Sigmoid colon (tissue), 4 donors: ENCODE measurements around the gene MROH7.

ENCODE experiments used
- EP300 ChIP-seq, 4 donors: sonication (generic); formaldehyde crosslinking; IDR thresholded peaks; one replicate each; pipeline ENCODE4 v1.6.1; 2017; ENCODE audit warnings: antibody characterized with exemption in 4 of 4
- POLR2A ChIP-seq, 2 donors: fragments of 450-650 bp; IDR thresholded peaks; one replicate each; pipeline ENCODE4 v1.6.1; 2016; ENCODE audit warnings: antibody characterized with exemption in 2 of 2, mild to moderate bottlenecking in 2 of 2, moderate library complexity in 2 of 2
- POLR2AphosphoS5 ChIP-seq, 4 donors: sonication (generic); formaldehyde crosslinking; IDR thresholded peaks; one replicate each; pipeline ENCODE4 v1.6.1; 2017; ENCODE audit warnings: antibody characterized with exemption in 4 of 4
- TF ChIP-seq, protein P1 (sequence below), 4 experiments: fragments of 450-650 bp in 3 of 4; fragments of 200-600 bp in 1 of 4; IDR thresholded peaks; one replicate each; pipeline ENCODE4 v1.5.1; 2016 to 2019; ENCODE audit warnings: antibody characterized with exemption in 4 of 4, mild to moderate bottlenecking in 3 of 4, moderate library complexity in 2 of 4

DNA sequence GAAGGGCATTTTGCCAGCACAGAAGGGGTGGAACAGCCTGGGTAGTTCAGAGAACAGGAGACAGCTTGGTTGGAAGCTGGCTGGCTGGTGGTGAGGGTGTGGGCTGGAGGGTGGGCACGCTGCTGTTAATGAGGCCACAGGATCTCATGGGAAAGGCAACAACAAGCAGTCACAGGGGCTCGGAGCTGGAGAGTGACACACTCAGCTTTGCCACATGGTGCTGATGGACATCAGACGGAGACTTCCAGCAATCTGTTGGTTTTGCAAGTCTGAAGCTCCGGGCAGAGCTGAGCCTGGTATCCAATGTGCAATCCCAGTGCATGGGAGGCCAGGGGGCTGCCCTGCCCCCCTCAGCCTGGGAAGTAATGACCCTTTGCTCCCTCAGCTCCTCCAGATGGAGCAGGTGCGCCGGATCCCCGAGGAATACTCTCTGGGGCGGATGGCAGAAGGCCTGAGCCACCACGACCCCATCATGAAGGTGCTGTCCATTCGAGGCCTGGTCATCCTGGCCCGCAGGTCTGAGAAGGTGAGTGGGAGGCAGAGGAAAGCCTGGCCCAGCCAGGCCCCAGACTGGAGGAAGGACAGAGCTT, 58.4 kb downstream of the MROH7 start:
- TF ChIP-seq POLR2AphosphoS5 (IDR thresholded peaks at IDR 0.05) (no peak), POLR2A (IDR thresholded peaks at IDR 0.05) (no peak), EP300 (IDR thresholded peaks at IDR 0.05) (no peak)
- TF ChIP-seq, protein P1, sequence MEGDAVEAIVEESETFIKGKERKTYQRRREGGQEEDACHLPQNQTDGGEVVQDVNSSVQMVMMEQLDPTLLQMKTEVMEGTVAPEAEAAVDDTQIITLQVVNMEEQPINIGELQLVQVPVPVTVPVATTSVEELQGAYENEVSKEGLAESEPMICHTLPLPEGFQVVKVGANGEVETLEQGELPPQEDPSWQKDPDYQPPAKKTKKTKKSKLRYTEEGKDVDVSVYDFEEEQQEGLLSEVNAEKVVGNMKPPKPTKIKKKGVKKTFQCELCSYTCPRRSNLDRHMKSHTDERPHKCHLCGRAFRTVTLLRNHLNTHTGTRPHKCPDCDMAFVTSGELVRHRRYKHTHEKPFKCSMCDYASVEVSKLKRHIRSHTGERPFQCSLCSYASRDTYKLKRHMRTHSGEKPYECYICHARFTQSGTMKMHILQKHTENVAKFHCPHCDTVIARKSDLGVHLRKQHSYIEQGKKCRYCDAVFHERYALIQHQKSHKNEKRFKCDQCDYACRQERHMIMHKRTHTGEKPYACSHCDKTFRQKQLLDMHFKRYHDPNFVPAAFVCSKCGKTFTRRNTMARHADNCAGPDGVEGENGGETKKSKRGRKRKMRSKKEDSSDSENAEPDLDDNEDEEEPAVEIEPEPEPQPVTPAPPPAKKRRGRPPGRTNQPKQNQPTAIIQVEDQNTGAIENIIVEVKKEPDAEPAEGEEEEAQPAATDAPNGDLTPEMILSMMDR (IDR thresholded peaks at IDR 0.05), result no peak
